ENCODE data around the gene CD33.
"Not testable (repeated sequence)": the region's sequence is repeated elsewhere in the genome, so short reads cannot be mapped to it uniquely, and the experiment has no call there.

CD33 gene

DNA sequence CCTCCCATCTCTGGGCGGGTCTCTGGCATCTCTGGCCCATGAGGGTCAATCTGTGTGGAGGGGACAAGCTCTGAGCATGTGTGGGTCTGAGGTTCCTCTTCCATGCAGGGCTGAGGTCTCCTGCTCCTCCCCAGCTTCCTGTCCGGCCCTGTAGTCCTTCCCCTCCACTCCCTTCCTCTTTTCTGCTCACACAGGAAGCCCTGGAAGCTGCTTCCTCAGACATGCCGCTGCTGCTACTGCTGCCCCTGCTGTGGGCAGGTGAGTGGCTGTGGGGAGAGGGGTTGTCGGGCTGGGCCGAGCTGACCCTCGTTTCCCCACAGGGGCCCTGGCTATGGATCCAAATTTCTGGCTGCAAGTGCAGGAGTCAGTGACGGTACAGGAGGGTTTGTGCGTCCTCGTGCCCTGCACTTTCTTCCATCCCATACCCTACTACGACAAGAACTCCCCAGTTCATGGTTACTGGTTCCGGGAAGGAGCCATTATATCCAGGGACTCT is at the start of gene CD33:
Gene CD33, plus strand, starts transcription at position 183 of the 496 bp plus-strand sequence. Its CDS starts 39 bp downstream, at position 222.
- DNase-seq: not testable (repeated sequence)

DNA sequence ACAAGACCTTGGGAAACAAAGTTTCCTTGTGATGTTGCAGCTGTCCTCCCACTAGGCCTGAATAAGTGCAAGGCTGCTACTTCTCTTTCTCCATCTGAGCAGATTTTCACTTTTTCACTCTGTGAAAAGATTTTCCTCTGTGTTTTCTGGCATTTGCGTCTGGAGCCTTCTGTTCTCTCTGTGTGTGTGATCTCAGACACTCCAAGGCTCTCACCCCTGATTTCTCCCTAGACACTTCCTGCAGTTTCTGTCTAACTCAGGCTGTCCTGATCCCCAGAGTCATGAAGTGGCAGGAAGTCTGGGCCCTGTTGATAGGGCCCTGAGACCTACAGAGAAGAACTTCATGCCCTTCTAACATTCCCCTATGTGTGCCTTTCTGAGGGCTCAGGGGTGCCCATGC is 45.6 kb upstream of the CD33 start:
- DNase-seq: no peak

DNA sequence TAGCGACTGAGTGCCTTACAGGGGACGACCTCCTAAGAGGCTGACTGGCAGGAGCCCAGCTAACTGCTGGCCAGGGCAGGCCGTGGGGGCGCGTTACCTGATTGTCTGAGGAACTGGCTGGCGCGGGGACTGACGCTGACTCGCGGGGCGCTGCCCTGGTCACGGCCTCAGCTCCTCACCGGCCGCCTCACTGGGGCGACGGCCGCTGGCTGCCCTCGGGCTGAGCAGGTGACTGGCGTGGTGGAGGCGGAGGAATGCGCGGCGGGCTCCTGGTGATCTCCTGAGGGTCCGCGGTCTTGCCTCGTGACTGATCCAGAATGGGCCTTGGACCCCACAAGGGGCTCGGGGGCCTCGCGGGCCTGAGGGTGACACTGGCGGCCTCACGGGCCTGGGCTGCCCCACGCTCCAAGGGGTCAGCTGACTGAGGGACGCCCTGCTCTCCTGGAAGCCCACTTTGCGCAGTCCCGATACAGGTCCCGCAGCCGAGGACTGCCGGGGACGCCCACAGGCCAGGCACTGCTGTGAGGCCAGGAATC is 43.4 kb upstream of the CD33 start:
- DNase-seq: no peak

DNA sequence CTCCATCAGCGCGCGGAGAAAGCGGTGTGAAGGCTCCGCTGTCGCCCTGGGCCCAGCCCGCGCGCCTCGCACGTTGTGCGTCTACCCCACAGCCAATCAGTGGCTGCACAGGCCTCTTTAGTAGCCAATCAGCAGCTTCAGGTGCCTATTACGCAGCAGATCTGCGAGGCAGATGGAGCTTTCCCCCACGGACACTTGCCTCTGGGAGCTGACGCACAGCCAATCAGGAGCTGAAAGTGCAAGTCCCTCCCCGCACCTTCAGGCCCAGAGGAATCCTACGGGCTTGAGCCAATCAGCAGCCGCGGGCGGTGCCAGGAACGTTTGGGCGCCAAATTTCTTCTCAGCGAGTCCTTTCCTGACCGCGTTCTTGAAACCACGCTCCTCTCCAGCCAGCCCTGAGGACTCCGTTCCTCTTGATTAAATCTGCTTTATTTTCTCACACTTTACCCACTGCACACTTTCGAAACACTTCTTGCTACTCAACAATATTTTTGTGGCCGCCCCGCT is 42.9 kb upstream of the CD33 start:
- DNase-seq: no peak

DNA sequence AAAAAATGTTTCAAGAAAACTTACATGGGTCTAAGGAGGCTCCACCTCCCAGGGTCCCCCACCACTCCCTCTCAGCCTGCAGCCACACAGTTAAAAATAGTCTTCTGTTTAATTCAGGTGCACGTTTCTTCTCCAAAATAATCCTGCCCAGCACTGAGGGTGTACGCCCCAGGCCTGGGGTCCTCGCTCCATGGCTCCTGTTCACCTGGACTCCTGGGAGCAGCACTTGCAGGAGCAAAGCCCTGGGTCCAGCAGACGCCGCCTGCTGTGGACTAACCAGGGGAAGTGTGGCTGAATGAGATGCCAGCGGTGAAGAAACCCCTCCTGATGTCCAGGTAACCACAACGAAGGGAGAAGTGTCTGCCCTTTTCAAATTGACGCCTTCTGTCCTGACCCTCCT is 41.3 kb upstream of the CD33 start:
- no peak for DNase-seq

DNA sequence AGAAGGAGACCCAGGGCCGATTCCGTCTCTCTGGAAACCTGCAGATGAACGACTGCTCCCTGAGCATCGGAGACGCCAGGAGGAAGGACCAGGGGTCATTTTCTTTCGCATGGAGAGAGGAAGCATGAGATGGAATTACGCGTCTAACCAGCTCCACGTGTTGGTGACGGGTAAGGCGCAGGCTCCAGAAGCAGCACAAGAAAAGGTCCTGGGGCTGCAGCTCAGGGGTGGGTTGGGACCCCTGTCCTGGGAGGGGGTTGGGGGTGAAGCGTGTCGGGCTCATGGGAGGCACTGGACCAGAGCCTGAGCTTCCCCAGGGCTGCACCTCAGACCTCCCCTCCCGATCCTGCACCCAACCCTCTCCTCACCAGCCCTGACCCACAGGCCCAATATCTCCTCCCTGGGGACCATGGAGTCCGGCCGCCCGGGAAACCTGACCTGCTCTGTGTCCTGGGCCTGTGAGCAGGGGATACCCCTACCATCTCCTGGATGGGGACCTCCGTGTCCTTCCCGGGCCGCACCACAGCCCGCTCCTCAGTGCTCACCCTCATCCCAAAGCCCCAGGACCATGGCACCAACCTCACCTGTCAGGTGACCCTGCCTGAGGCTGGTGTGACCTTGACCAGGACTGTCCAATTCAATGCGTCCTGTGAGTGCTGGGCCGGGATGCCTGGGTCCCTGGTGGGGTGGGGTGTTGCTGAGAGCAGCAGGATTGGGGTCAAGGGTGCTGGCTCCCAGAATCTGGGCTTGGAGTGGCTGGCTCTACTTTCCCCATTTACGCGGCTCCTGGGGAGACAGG is 39.6 kb upstream of the CD33 start:
- no peak for DNase-seq

DNA sequence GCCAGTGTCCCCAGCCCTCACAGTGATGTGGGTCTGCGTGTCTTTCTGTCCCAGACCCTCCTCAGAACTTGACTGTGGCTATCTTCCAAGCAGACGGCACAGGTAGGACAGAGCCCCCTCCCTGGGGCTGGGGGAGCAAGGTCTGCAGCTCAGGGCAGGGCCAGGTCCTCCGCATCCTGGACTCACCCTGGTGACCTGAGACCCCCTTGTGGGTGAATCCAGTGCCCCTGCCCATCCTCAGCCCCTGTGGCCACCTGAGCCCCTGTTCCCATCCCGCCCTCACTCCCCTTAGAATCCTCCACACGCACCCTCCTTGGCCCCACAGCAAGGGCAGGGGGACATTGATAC is 39.0 kb upstream of the CD33 start:
- DNase-seq: no peak

DNA sequence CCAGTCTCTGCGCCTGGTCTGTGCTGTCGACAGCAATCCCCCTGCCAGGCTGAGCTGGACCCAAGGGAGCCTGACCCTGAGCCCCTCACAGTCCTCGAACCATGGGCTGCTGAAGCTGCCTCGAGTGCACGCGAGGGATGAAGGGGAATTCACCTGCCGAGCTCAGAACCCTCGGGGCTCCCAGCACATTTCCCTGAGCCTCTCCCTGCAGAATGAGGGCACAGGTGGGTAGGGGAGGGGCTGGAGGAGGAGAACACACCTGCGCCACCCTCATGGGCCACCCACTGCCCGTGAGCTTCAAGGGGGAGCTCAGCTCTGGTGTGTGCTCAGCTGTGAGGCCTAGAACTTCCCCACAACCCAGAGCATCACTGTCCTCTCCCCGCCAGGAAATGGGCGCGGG is 38.6 kb upstream of the CD33 start:
- no peak for DNase-seq

DNA sequence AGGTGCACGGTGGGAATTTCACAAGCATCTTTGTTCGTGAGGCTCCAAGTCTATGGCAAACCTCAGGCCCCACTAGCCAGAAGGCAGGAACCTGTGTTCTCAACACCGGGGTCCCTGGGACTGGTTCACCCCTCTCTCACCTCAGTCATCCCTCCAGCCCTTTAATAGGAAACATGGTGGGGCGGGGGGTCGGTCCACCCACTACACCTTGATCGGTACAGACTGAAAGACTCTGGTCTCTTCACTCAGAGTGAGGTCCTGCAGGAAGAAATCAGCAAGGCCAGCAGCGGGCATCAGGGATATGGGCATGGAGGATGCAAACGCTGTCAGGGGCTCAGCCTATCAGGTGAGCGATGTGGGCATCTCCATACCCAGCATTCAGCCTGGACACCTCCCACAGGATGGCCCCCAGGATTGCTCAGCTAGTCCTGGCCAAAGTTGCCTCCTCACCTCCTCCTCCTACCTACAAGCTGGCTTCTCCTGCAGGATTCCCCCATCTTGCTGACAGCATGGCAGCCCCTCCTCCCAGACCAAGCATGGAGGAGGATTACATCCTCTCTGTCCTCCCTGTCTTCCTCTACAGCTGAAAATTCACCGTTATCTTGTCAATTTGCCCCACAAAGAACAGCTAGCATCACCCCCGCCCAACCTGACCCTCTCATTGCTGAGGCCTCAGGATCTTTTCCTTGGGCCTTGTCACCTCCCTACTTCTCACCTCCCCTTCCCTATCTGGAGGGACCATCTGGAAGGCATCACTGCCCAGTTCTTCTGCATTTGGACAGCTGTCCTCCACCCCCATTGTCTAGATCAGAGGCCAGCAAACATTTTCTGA is 37.3 kb upstream of the CD33 start:
- no peak for DNase-seq

DNA sequence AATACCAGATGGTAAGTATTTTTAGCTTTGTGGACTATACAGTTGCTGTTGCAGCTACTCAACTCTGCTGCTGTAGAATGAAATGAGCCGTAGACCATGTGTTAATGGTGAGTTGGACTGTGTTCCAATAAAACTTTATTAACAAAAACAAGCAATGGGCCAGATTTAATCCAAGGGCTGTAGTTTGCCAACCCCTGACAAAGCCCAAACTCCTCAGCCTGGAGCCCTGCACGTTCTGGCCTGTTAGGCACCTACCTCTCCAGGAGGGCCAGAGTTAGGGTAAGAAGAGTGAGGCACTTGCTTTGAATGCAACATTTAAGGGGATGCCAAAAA is 36.7 kb upstream of the CD33 start:
- DNase-seq: no peak

DNA sequence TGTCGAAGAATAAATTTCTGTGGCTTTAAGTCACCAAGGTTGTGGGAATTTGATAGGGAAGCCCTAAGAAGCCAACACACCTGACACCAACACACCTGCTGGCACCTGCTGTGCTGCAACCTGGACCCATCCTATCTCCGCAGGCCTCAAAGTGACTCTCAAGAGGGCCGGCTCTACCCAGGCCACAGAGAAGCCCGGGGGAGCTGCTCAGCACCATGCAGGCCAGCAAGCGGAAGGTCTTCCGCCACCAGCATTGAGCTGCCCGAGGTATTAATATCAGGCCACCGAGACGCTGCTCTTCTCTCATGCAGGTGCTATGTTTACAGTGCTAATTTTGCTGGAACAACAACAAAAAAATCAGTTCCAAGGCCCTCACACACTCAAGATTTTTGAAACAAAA is 32.2 kb upstream of the CD33 start:
- DNase-seq: no peak

DNA sequence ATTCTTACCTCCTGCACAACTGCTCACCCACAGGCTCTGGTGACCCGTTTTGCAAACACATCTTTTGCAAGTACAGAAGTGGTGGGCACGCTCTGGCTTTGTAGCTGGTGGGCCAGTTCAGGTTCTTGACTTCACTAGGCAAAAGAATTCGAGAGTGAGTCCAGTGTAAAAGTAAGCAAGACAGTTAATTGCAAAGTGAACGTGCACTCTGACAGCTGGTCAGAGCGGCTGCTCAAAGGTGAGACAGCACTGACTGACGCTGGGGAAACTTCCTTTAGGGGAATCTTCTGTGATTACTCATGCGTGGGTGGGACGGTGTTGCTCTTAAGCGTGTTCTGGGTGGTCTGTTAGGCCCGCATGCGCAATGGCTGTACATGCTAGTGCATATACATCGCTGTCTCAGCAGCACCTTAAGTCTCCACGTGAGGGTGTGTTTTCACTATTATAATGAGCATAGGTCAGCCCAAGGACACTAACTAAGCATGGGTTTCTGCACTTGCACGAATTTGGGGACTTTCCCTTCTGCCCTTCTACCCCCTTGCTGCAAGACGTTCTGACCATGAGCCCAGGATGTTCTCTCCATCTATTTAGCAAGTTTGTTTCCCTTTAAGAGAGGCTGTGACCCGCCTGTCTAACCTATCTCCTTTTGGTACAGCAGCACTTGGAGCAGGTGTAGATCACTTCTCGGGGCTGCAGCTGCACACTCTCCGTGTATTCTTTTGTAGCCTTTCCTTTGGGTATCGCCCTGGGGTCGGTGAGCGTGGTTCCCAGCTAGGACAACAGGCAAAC is 30.2 kb upstream of the CD33 start:
- DNase-seq: no peak

DNA sequence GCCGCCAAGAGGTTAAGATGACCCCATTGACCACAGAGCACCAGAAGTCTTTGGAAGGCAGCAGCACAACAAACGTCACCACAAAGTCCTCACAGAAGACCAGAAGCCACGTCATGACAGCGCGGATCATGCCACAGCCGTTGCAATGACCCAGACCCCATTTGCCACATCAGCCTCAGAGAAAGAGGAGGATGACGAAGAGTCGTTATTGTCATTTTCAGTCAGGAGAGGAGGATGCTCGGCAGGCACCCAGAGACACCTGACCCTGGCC is 29.6 kb upstream of the CD33 start:
- DNase-seq: no peak

DNA sequence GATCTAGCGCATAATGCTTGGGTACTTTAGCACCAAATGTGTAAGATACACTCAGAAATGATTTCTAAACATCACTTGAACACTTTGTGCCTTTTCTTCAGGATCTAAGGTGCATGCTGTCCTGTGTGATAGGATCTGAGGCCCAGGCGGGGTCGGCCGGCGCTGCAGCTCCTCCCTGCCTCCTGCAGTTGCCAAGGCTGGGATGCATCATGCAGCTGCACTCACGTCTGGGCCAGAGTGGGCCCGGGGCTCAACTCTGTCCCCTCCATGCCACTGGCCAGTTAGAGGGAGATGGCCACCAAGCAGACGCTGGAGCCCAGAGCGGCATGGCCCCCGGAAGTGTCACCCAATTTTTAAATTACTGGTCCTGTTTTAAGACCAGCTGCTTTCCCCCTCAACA is 29.3 kb upstream of the CD33 start:
- DNase-seq: no peak

DNA sequence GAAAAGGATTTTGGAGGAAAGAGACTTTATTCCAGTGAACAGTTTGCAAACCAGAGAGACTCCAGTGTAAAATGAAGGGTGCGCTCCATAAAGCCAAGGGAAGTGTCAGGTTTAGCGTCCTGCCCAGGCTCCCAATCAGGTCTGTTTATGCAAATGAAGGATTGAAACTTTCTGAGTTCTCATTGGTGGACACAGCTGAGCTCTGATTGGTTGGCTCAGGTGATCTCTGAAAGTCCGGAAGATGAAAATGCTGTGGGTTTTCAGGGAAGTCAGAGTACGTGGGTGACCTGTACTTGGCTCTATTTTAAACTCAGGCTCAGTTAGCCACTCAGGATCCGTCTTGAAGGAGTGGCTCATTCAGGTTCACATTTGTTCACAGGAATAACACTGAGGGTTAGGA is 28.7 kb upstream of the CD33 start:
- no peak for DNase-seq

DNA sequence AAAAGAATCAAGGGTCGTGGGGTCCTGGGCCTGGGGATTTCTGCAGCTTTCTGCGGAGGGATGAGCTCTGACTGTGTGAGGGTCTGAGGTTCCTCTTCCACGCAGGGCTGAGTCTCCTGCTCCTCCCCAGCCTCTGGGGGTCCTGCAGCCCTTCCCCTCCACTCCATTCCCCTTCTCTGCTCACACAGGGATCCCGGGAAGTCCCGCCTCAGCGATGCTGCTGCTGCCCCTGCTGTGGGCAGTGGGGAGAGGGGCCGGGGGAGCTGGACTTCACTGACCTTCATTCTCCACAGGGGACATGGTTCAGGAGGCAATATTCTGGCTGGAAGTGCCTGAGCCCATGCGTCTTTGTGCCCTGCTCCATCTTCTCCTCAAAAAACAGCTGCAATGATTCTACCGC is 26.2 kb upstream of the CD33 start:
- DNase-seq: no peak

DNA sequence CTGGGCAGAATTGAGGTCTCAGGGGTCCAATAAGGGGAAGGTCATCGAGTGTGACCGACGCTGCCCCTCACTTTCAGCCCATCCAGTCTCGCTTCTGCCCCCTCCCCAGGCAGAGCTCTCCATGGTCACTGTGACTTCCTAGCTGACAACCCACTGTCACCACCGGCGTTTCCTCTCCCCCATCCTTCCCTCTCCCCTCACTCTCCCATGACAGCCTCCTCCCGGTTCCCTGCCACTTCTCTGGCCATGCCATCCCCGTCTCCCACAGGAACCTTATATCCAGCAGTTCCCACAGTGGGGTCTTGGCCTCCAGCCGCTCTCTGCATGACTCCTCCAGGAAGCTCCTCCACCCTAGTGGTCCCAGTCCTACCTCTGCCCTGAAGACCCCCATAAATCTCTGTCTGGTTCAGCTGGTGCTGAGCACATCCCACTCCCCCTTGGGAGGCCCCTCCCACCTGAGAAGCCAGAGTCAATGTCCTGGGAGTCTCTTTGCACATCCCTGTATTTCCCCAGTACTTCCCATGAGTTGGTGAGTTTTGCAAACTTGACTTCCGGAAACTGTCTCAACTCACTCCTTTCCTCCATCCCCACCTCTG is 24.7 kb upstream of the CD33 start:
- no peak for DNase-seq

DNA sequence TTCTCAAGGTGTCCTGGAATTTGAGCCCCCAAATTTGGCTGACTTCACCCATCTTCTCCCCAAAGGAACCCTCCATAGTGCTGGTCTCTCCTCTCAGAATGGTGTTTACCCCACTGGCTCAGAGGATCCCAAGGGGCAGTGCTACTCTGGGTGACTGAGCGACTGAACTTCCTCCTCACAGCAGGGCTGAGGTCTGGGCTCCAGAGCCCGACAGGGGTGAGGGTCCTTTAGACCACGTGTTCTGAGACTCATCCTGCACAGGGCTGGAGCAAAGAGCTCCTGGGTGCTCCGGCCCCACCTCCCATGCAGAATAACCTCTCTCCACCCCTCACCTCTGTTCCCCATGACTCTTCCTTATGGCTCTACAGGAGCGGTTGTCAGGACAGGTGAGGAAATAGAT is 23.2 kb upstream of the CD33 start:
- no peak for DNase-seq

DNA sequence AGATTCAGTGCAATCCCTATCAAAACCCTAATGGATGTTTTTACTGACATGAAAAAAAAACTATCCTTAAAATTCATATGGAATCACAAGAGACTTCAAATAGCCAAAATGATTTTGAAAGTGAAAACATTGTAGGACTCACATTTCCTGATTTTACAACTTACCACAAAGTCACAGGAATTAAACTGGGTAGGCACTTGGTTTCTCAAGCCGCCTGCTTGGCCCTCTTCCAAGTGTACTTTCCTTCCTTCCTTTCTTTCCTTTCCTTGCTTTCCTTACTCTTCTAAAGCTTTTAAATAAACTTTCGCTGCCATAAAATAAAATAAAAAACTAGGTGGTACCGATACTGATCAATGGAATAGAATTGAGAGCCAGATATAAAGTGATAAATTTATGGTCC is 21.0 kb upstream of the CD33 start:
- no peak for DNase-seq

DNA sequence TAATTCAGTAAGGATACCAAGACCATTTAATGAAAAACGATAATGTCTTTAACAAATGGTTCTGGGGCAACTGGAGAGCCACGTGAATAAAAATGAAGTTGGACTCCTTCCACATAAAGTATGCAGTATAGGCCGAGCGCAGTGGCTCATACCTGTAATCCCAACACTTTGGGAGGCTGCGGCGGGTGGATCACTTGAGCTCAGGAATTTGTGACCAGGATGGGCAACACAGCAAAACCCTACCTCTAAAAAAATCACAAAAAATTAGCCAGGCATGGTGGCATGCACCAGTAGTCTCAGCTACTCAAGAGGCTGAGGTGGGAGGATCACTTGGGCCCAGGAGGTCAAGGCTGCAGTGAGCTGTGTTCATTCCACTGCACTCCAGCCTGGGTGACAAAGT is 20.6 kb upstream of the CD33 start:
- DNase-seq: no peak

DNA sequence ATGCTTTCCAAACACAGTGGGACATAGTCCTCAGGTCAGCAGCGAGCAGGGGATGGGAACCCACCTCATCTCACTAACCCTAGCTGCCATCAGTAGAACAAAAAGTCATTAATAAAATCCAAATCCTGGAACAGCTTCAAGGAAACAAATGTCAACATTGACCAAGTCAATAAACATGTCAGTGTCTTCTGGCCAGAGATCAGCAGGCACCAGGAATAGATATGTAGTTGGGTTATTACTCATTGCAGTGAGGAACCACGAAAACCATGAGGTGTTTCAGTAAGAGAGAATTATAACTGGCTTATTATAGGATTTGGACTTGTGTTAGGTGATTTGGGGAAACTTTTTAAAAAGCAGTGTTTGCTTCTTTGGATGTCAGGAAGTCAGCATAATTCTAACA is 17.1 kb upstream of the CD33 start:
- no peak for DNase-seq

DNA sequence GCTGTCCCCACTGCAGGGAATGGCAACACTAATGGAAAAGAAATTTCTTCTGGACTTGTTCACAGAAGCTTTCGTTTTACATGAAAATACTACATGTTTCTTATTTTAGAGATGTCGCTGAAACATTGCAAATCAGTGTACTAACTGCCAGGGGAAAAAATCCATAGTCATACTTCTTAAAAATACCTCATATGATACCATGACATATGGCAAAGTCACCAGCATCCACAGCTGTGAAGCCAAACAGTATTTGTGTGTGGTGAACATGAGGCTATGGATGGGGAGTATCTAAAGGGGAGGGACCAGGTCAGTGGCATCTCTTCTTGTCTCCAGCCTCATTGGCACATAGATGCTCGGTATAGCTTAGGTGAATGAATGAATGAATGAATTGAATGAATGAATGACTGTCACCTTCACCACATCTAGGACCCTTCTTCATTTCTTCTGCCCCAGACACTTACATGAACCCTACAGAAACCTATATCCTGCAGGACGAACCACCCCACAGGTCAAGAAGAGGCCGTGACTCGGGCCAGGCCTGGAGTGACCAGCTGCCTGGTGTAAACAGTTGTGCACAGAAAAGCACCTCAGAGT is 14.6 kb upstream of the CD33 start:
- no peak for DNase-seq
